GM21723 (cell line): ENCODE data around the gene SCYL3.
"Not testable (repeated sequence)": the region's sequence is repeated elsewhere in the genome, so short reads cannot be mapped to it uniquely, and the experiment has no call there.

ENCODE experiments used
- ATAC-seq: cut with Tn5 transposase; IDR thresholded peaks from one replicate; pipeline ENCODE4 v1.9.1; 2021; ENCODE audit warnings: mild to moderate bottlenecking, moderate library complexity; ENCODE audit not compliant: unreplicated experiment

The SCYL3 gene, protein sequence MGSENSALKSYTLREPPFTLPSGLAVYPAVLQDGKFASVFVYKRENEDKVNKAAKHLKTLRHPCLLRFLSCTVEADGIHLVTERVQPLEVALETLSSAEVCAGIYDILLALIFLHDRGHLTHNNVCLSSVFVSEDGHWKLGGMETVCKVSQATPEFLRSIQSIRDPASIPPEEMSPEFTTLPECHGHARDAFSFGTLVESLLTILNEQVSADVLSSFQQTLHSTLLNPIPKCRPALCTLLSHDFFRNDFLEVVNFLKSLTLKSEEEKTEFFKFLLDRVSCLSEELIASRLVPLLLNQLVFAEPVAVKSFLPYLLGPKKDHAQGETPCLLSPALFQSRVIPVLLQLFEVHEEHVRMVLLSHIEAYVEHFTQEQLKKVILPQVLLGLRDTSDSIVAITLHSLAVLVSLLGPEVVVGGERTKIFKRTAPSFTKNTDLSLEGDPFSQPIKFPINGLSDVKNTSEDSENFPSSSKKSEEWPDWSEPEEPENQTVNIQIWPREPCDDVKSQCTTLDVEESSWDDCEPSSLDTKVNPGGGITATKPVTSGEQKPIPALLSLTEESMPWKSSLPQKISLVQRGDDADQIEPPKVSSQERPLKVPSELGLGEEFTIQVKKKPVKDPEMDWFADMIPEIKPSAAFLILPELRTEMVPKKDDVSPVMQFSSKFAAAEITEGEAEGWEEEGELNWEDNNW

GRCh38 chr1:169893645-169894423 is at the start of gene SCYL3:
Gene SCYL3 (minus strand): TSS chr1:169893896. CDS start chr1:169888840, 5,056 bp downstream.
- peak; percentile 91 for ATAC-seq

DNA sequence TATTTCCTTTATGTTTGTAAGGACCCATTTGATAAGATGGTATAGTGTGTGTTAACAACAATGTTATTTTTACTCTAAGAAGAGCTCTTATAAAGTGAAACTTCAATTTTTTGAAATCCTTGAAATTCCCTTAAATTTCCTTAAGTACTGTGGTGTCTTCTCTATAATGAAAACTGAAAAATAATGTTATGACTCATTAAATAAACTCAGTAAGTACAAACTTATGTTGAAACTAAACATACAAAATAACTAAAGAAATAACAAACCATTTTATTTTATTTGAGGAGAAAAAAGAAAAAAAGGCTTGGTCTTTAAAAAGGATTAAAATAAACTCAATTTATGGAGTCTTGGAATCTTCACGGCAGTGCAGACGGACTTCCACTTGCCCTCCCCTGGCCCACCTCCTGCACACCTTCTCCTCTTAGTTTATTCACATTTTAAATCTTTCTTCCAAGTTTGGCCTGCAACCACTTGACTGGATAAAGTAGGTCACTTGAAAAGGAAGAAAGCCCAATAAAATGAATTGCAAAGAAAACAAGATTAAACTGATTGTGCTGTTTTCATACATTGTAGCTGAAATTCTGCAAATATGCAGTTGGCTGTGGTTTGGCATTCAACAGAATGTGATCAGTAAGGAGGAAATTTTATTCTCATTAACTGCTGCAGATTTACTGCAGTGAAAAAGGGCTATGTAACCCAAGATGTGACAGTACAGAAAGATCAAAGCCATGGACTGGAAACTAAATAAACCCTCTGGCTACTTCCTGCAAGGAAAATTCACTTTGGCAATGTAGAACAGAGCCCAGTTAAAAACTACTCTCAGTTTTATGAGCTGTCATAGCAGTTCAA is 48.5 kb upstream of the SCYL3 start:
- ATAC-seq: no peak

GRCh38 chr1:169933984-169934725 is 40.5 kb upstream of the SCYL3 start:
- ATAC-seq: no peak

DNA sequence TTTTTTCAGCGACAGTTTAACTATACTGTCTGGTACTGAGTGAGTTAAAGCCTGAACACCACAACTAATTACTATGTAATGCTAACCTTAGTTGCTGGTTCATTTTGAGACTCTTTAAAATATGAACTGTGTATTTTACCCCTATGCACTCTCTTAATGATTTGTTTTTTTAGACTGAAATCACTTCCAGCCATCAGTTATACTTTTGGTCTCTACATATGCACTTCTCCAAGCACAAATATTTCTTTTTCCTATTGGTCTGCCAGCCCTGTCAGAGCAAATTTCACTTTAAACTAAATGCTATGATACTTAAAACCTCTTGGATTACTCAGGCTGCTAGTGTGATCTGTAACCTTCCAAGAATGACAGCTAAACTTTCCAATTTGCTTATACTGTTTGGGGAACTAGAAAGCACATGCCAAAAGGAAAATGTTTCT is 38.1 kb upstream of the SCYL3 start:
- ATAC-seq: no peak

- ATAC-seq: no peak
These were observed 35.5 kb upstream of the SCYL3 start for GRCh38 chr1:169929210-169929526.

GRCh38 chr1:169928438-169929209 is 34.9 kb upstream of the SCYL3 start:
- ATAC-seq: peak; percentile 82

DNA sequence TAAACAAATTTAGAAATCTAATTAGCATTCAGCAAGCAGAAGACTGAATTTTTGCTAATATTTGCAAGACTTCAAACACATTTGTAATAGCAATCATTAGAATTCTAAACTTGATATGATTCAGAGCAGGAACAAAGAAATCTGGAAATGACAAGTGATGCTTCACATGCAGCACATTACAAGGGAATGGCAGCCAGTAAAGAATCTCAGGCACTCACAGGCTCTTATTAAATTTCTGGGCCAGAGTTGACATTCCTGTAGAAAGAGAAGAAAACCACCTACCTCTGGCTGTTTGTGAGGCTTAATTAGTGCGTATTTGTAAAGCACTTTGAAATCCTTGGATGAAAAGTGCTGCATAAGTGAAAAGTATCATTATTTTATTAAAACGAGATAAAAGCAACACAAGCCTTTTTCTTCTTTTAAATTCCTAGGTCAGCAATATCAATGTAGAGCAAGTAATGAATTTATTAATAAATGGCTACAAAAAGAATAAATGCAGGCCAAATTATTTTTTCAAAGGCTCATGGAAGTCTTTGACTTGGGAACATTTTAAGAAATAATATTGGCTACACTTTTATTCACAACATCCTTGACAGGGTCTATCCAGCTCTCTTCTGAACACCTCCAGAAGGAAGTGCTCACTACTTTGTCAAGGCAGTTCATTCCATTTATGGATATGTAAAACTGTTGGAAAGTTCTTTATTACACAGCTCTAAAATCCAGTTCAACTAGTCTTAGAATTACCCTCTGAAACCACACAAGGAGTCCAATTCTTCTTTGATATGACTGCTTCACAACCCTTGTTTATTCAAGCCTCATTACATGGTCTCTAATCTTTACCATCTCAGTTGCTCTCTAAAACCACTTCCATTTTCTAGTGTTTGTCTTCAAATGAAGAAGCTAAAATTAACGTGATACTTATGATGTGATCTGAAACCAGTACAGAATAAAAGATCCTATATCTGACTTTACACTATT is 32.1 kb upstream of the SCYL3 start:
- peak; percentile 74 for ATAC-seq

- no peak for ATAC-seq
These were observed 31.1 kb upstream of the SCYL3 start for GRCh38 chr1:169924829-169925228.

DNA sequence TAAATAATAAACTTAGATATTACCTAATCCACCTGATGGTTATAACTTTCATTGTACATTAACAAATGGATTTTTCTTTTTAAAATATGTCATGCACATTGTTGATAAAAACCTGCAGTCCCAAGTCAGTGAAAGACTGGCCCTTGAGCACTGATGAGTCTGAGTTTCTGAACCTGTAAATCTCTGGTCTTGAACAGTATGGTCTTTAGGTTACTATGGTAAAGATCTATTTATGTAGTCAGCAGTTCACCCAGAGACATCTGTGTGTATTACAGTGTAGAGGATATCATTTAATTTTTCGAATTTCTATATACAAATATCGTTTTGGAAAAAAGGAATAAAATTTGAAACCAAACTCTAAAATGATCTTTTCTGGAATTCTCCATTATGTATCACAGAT is 30.4 kb upstream of the SCYL3 start:
- ATAC-seq: no peak

DNA sequence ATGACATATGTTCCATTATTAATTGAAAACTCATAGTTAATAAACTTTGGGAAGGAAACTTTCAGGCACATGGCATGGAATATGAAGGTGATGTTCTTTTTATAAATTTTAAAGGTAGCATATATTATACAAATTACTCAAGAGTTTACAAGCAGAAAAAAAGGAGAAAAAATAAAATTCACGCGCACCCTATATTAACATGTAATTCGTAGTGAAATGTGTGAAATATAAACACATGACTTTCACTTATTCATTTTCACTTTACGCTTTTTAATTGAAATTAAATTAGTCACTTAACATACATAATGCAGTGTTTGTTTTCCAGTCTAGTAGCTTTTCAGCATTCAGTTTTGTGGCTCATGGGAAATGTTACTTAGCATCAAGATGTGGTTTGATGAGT is 27.4 kb upstream of the SCYL3 start:
- ATAC-seq: no peak

DNA sequence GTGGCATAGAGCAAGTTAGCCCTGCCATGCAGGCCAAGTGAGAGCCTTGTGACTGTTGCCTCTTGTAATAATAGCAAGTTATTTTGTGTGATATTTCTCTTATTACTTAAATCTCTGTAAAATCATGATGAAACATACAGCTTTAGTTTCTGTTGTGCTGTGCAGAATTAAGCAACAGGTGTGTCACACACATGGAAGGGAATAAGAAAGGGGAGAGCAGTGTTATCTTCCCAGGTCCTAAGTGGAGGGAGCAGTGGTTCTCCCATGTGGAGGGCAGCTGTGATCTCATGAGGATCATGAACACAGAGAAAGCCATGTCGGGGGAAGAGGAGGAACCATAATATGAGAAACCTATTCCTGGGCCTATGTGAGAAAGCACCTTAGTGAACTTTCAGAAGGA is 25.2 kb upstream of the SCYL3 start:
- ATAC-seq: no peak

DNA sequence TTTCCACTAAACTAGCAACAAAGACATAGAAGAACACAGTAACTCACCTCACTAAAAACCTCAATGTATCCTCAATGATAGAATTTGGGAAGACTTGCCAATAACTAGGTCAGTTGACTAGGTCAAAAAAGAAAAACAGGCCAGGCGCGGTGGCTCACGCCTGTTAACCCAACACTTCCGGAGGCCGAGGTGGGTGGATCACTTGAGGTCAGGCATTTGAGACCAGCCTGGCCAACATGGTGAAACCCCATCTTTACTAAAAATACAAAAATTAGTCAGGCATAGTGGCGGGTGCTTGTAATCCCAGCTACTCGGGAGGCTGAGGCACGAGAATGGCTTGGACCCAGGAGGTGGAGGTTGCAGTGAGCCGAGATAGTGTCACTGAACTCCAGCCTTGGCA is 24.5 kb upstream of the SCYL3 start:
- ATAC-seq: not testable (repeated sequence)

GRCh38 chr1:169915150-169915549 is 21.5 kb upstream of the SCYL3 start:
- no peak for ATAC-seq

DNA sequence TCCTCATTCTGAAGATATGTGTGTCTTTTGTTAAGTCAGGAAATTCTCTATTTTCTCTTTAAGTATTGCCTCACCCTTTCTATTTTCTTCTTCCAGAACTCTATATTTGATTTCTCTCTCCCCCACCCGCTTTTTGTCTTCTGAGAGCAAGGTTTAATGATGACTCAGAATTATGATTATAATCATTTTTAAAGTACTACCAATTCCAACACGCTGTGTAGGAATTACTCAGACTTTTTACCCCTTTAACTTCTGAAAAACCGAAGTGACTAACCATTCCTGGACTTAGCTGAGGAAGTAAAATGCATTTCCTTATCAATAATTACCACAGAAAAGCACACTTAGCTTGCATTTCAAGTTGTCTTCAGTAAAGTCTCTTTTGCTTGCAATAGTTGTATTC is 20.8 kb upstream of the SCYL3 start:
- no peak for ATAC-seq

- no peak for ATAC-seq
These were observed 15.8 kb upstream of the SCYL3 start for GRCh38 chr1:169909499-169909898.

DNA sequence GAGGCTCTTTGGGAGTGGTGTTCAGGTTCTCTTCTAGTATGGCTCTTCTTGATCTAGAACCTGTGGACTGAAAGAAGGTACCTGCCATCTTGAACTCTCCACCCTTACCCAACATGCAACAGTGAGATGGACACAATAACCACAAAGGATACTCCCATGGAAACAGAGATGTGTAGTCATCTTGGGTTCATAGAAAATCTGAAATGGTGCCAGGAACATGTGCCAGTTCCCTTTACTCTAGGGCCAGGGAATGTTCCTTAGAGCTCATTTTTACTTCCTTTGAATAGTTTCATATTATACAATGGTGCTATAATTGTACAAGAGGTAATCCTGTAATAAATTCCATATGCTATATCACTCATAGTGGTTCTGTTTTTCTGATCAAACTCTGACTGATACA is 13.2 kb upstream of the SCYL3 start:
- no peak for ATAC-seq

- ATAC-seq: no peak
These were observed 11.1 kb upstream of the SCYL3 start for GRCh38 chr1:169904834-169905233.

DNA sequence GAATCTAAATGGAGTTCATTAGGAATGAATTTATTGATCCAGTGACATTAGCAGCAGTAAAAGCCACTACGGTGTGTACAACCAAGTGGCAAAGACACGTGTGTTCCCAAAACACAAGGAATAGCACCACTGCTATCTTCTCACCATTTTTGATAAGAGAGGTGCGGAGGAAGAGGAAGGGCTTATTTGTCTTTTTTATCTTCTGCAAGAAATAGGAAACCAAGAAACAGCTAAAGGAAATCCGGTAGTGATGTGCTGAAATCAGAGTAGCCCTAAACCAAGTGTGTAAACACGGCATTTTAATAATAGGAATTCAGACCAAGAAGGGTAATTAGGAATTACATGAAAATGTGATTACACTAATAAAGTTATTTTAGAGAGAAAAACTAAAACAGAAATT is 9.1 kb upstream of the SCYL3 start:
- no peak for ATAC-seq
